ENCODE results near the gene CDC20B.
"Not testable (repeated sequence)": the region's sequence is repeated elsewhere in the genome, so short reads cannot be mapped to it uniquely, and the experiment has no call there.

CDC20B gene

GRCh38 chr5:55101556-55102276 is 71.3 kb downstream of the CDC20B start:
- Histone ChIP-seq H3K9me3 (ENCODE audit: severe bottlenecking) (no peaks in the 10 kb centered on the region), H3K27ac (ENCODE audit: poor library complexity, severe bottlenecking) (no peak overlapping the region), H3K4me3 (ENCODE audit: severe bottlenecking) (no peak overlapping the region), H3K27me3 (ENCODE audit: insufficient read depth, poor library complexity, severe bottlenecking) (no peaks in the 10 kb centered on the region), H3K4me1 (ENCODE audit: insufficient read depth, poor library complexity, severe bottlenecking) (no peaks in the 10 kb centered on the region), H3K36me3 (ENCODE audit: low read depth) (no peaks in the 10 kb centered on the region)
- TF ChIP-seq, protein P1, sequence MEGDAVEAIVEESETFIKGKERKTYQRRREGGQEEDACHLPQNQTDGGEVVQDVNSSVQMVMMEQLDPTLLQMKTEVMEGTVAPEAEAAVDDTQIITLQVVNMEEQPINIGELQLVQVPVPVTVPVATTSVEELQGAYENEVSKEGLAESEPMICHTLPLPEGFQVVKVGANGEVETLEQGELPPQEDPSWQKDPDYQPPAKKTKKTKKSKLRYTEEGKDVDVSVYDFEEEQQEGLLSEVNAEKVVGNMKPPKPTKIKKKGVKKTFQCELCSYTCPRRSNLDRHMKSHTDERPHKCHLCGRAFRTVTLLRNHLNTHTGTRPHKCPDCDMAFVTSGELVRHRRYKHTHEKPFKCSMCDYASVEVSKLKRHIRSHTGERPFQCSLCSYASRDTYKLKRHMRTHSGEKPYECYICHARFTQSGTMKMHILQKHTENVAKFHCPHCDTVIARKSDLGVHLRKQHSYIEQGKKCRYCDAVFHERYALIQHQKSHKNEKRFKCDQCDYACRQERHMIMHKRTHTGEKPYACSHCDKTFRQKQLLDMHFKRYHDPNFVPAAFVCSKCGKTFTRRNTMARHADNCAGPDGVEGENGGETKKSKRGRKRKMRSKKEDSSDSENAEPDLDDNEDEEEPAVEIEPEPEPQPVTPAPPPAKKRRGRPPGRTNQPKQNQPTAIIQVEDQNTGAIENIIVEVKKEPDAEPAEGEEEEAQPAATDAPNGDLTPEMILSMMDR (IDR thresholded peaks at IDR 0.05; ENCODE audit: poor library complexity, severe bottlenecking): no peak
- ATAC-seq (ENCODE audit: low read depth) (no peak), DNase-seq (ENCODE audit: low spot score) (no peak)

GRCh38 chr5:55101148-55101547 is 71.8 kb downstream of the CDC20B start:
- not testable (repeated sequence) for H3K27ac ChIP-seq (ENCODE audit: poor library complexity, severe bottlenecking); H3K9me3 ChIP-seq (ENCODE audit: severe bottlenecking); DNase-seq (ENCODE audit: low spot score); H3K4me1 ChIP-seq (ENCODE audit: insufficient read depth, poor library complexity, severe bottlenecking); H3K27me3 ChIP-seq (ENCODE audit: insufficient read depth, poor library complexity, severe bottlenecking); ATAC-seq (ENCODE audit: low read depth); H3K36me3 ChIP-seq (ENCODE audit: low read depth); H3K4me3 ChIP-seq (ENCODE audit: severe bottlenecking)

DNA sequence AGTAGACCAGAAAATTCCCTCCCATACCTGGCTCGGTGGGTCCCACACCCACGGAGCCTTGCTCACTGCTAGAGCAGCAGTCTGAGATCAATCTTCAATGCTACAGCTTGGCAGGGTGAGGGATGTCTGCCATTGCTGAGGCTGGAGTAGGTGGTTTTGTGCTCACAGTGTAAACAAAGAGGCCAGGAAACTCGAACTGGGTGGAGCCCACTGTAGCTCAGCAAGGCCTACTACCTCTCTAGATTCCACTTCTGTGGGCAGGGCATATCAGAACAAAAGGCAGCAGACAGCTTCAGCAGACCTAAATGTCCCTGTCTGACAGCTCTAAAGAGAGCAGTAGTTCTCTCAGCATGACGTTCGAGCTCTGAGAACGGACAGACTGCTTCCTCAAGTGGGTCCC is 76.1 kb downstream of the CDC20B start:
- Histone ChIP-seq H3K27ac (ENCODE audit: poor library complexity, severe bottlenecking) (no peak overlapping the region), H3K9me3 (ENCODE audit: severe bottlenecking) (no peaks in the 10 kb centered on the region), H3K4me1 (ENCODE audit: insufficient read depth, poor library complexity, severe bottlenecking) (no peaks in the 10 kb centered on the region), H3K27me3 (ENCODE audit: insufficient read depth, poor library complexity, severe bottlenecking) (no peaks in the 10 kb centered on the region), H3K36me3 (ENCODE audit: low read depth) (no peaks in the 10 kb centered on the region), H3K4me3 (ENCODE audit: severe bottlenecking) (no peak overlapping the region)
- TF ChIP-seq, protein P1 (IDR thresholded peaks at IDR 0.05; ENCODE audit: poor library complexity, severe bottlenecking): no peak
- no peak for ATAC-seq (ENCODE audit: low read depth)
- no peak for DNase-seq (ENCODE audit: low spot score)

- Histone ChIP-seq H3K4me1 (ENCODE audit: insufficient read depth, poor library complexity, severe bottlenecking) (no peaks in the 10 kb centered on the region), H3K27me3 (ENCODE audit: insufficient read depth, poor library complexity, severe bottlenecking) (no peaks in the 10 kb centered on the region), H3K9me3 (ENCODE audit: severe bottlenecking) (no peaks in the 10 kb centered on the region), H3K27ac (ENCODE audit: poor library complexity, severe bottlenecking) (no peak overlapping the region), H3K4me3 (ENCODE audit: severe bottlenecking) (no peak overlapping the region), H3K36me3 (ENCODE audit: low read depth) (no peaks in the 10 kb centered on the region)
- TF ChIP-seq, protein P1 (IDR thresholded peaks at IDR 0.05; ENCODE audit: poor library complexity, severe bottlenecking): no peak
- ATAC-seq (ENCODE audit: low read depth) (no peak), DNase-seq (ENCODE audit: low spot score) (no peak)
Measured at GRCh38 chr5:55096182-55096581, 76.8 kb downstream of the CDC20B start.

DNA sequence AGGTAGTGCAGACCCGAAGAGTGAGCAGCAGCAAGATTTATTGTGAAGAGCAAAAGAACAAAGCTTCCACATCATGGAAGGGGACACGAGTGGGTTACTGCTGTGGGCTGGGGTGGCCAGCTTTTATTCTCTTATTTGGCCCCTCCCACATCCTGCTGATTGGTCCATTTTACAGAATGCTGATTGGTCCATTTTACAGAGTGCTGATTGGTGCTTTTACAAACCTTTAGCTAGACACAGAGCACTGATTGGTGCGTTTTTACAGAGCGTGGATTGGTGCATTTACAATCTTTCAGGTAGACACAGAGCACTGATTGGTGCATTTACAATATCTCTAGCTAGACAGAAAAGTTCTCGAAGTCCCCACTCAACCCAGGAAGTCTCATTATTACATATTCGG is 82.0 kb downstream of the CDC20B start:
- DNase-seq (ENCODE audit: low spot score); H3K27me3 ChIP-seq (ENCODE audit: insufficient read depth, poor library complexity, severe bottlenecking); H3K36me3 ChIP-seq (ENCODE audit: low read depth); H3K27ac ChIP-seq (ENCODE audit: poor library complexity, severe bottlenecking); H3K4me3 ChIP-seq (ENCODE audit: severe bottlenecking); ATAC-seq (ENCODE audit: low read depth); H3K9me3 ChIP-seq (ENCODE audit: severe bottlenecking); H3K4me1 ChIP-seq (ENCODE audit: insufficient read depth, poor library complexity, severe bottlenecking): not testable (repeated sequence)

GRCh38 chr5:55089301-55089700 is 83.7 kb downstream of the CDC20B start:
- not testable (repeated sequence) for ATAC-seq (ENCODE audit: low read depth); H3K9me3 ChIP-seq (ENCODE audit: severe bottlenecking); DNase-seq (ENCODE audit: low spot score); H3K4me1 ChIP-seq (ENCODE audit: insufficient read depth, poor library complexity, severe bottlenecking); H3K27me3 ChIP-seq (ENCODE audit: insufficient read depth, poor library complexity, severe bottlenecking); H3K27ac ChIP-seq (ENCODE audit: poor library complexity, severe bottlenecking); H3K4me3 ChIP-seq (ENCODE audit: severe bottlenecking); H3K36me3 ChIP-seq (ENCODE audit: low read depth)
